ENCODE measurements around the gene RHBDL2. TPM values are rescaled to one million over a fixed set of nuclear protein-coding genes. Genes with fewer than 3 reads are reported as not detected.

Gene RHBDL2
- total and polyA plus RNA-seq, 9 of the 15 experiments (the other 6 are each of a cell fraction or from before 2014, with no cell fraction given), result not detected

DNA sequence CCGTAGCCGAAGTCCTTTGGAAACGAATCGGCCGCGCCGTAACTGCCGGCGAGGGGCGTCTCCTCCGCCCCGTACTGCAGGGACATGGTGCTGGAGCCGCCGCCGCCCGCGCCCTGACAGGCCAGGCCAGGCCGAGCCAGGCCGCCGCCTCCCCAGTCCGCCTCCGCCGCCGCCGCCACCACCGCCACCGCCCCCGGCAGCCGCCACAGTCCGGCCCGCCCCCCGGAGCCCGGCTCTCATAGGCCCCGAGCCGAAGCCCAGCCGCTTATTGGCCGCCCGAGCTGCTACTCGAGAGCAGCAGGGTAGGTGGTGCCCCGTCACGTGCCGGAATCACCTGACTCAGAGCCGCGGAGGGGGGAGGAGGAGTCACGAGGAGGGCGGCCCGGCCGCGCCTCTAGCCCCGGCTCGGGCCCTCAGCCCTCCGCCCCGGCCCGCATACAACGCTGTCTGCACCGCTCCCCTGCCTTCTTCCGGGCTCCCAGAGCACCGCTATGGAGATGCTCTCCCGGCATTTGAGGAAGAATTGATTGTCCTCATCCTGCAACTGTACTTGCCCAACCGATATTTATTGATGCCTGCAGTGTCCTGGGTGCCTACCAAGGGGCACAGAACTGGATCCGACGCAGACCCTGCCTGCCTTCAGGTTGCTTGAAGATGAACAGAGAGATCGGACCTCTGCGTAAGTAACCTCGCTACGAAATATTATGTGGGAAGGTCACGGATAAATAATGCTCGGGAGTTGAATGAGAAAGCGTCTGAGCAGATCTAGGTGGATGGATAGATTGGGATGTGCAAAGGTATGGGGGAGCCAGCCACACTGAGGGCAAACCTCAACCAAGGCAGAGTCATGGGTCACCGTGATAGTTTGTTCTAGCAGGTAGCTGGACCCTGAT is 81.8 kb downstream of the RHBDL2 start, which contains the start of gene RRAGC (continued):
- TF ChIP-seq, protein P1, sequence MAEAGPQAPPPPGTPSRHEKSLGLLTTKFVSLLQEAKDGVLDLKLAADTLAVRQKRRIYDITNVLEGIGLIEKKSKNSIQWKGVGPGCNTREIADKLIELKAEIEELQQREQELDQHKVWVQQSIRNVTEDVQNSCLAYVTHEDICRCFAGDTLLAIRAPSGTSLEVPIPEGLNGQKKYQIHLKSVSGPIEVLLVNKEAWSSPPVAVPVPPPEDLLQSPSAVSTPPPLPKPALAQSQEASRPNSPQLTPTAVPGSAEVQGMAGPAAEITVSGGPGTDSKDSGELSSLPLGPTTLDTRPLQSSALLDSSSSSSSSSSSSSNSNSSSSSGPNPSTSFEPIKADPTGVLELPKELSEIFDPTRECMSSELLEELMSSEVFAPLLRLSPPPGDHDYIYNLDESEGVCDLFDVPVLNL (CRISPR knock-in tag; IDR thresholded peaks at IDR 0.05; ENCODE audit: low read depth), result no peak
- no peak for TF ChIP-seq HNRNPH1 (optimal IDR thresholded peaks at IDR 0.05; ENCODE audit: low read depth, low read length)
- TF ChIP-seq NCOR1 (IDR thresholded peaks at IDR 0.05), result peak; percentile 53; the same call in 1 of the 2 replicates
- TF ChIP-seq POLR3A (IDR thresholded peaks at IDR 0.05; ENCODE audit: borderline replicate concordance, extremely low read depth, insufficient read depth, insufficient read length), result no peak
- TF ChIP-seq ZNF146 (CRISPR knock-in tag; IDR thresholded peaks at IDR 0.05; ENCODE audit: unreplicated experiment), result no peak
- no peak for TF ChIP-seq XRCC4 (IDR thresholded peaks at IDR 0.05; ENCODE audit: extremely low read depth, insufficient read depth, insufficient read length)
- TF ChIP-seq, protein P2, sequence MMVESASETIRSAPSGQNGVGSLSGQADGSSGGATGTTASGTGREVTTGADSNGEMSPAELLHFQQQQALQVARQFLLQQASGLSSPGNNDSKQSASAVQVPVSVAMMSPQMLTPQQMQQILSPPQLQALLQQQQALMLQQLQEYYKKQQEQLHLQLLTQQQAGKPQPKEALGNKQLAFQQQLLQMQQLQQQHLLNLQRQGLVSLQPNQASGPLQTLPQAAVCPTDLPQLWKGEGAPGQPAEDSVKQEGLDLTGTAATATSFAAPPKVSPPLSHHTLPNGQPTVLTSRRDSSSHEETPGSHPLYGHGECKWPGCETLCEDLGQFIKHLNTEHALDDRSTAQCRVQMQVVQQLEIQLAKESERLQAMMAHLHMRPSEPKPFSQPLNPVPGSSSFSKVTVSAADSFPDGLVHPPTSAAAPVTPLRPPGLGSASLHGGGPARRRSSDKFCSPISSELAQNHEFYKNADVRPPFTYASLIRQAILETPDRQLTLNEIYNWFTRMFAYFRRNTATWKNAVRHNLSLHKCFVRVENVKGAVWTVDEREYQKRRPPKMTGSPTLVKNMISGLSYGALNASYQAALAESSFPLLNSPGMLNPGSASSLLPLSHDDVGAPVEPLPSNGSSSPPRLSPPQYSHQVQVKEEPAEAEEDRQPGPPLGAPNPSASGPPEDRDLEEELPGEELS (CRISPR knock-in tag; IDR thresholded peaks at IDR 0.05; ENCODE audit: borderline replicate concordance), result peak; percentile 86; the same call in 1 of the 2 replicates
- TF ChIP-seq SAFB2 (IDR thresholded peaks at IDR 0.05; ENCODE audit: borderline replicate concordance, low read depth, low read length, severe bottlenecking), result no peak
- TF ChIP-seq, protein P3, sequence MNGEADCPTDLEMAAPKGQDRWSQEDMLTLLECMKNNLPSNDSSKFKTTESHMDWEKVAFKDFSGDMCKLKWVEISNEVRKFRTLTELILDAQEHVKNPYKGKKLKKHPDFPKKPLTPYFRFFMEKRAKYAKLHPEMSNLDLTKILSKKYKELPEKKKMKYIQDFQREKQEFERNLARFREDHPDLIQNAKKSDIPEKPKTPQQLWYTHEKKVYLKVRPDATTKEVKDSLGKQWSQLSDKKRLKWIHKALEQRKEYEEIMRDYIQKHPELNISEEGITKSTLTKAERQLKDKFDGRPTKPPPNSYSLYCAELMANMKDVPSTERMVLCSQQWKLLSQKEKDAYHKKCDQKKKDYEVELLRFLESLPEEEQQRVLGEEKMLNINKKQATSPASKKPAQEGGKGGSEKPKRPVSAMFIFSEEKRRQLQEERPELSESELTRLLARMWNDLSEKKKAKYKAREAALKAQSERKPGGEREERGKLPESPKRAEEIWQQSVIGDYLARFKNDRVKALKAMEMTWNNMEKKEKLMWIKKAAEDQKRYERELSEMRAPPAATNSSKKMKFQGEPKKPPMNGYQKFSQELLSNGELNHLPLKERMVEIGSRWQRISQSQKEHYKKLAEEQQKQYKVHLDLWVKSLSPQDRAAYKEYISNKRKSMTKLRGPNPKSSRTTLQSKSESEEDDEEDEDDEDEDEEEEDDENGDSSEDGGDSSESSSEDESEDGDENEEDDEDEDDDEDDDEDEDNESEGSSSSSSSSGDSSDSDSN (IDR thresholded peaks at IDR 0.05; ENCODE audit: borderline replicate concordance in 1 of 2, low read depth in 2 of 2, low read length in 2 of 2), result no peak
- TF ChIP-seq KAT2B (IDR thresholded peaks at IDR 0.05; ENCODE audit: low read depth, low read length), result no peak
- no peak for TF ChIP-seq RBM34 (IDR thresholded peaks at IDR 0.05; ENCODE audit: borderline replicate concordance, insufficient read depth, low read length)
- peak in 2 of 3 experiments; percentile 39 to 67 for TF ChIP-seq YY1 (IDR thresholded peaks at IDR 0.05; ENCODE audit: borderline replicate concordance in 1 of 3, control insufficient read depth in 1 of 3, extremely low read depth in 1 of 3, insufficient read depth in 3 of 3, insufficient read length in 1 of 3, insufficient replicate concordance in 2 of 3, low read depth in 1 of 3, low read length in 2 of 3)
- TF ChIP-seq, protein P4, sequence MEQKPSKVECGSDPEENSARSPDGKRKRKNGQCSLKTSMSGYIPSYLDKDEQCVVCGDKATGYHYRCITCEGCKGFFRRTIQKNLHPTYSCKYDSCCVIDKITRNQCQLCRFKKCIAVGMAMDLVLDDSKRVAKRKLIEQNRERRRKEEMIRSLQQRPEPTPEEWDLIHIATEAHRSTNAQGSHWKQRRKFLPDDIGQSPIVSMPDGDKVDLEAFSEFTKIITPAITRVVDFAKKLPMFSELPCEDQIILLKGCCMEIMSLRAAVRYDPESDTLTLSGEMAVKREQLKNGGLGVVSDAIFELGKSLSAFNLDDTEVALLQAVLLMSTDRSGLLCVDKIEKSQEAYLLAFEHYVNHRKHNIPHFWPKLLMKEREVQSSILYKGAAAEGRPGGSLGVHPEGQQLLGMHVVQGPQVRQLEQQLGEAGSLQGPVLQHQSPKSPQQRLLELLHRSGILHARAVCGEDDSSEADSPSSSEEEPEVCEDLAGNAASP (IDR thresholded peaks at IDR 0.05), result no peak
- TF ChIP-seq SMC3 (conservative IDR thresholded peaks at IDR 0.05; ENCODE audit: insufficient read depth, low read depth, low read length), result no peak
- TF ChIP-seq ELF2 (CRISPR knock-in tag; IDR thresholded peaks at IDR 0.05), result no peak; the same call in 1 of the 2 replicates
- no peak for TF ChIP-seq POLR3G (IDR thresholded peaks at IDR 0.05; ENCODE audit: extremely low read depth, insufficient read length, insufficient replicate concordance)

Measured in K562 (cell line).